ENCODE measurements around the gene TNFAIP3.

DNA sequence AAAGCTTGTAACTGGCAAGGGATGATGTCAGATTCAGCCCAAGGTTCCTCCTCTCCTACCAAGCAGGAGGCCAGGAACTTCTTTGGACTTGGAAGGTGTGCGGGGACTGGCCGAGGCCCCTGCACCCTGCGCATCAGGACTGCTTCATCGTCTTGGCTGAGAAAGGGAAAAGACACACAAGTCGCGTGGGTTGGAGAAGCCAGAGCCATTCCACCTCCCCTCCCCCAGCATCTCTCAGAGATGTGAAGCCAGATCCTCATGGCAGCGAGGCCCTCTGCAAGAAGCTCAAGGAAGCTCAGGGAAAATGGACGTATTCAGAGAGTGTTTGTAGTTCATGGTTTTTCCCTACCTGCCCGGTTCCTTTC is 14.4 kb downstream of the TNFAIP3 start:
- TF ChIP-seq EZH2 (IDR thresholded peaks at IDR 0.05; ENCODE audit: low read length, missing control alignments) (no peak), CTCF (conservative IDR thresholded peaks at IDR 0.05 in 1 of 2, IDR thresholded peaks at IDR 0.05 in 1 of 2; ENCODE audit: low read depth in 1 of 2, low read length in 2 of 2) (no peak)
